ENCODE data around the gene ACSF3.
"Not testable (repeated sequence)": the region's sequence is repeated elsewhere in the genome, so short reads cannot be mapped to it uniquely, and the experiment has no call there.

The ACSF3 gene

GRCh38 chr16:89165681-89165979 is 72.0 kb downstream of the ACSF3 start:
- DNase-seq, result not testable (repeated sequence)

DNA sequence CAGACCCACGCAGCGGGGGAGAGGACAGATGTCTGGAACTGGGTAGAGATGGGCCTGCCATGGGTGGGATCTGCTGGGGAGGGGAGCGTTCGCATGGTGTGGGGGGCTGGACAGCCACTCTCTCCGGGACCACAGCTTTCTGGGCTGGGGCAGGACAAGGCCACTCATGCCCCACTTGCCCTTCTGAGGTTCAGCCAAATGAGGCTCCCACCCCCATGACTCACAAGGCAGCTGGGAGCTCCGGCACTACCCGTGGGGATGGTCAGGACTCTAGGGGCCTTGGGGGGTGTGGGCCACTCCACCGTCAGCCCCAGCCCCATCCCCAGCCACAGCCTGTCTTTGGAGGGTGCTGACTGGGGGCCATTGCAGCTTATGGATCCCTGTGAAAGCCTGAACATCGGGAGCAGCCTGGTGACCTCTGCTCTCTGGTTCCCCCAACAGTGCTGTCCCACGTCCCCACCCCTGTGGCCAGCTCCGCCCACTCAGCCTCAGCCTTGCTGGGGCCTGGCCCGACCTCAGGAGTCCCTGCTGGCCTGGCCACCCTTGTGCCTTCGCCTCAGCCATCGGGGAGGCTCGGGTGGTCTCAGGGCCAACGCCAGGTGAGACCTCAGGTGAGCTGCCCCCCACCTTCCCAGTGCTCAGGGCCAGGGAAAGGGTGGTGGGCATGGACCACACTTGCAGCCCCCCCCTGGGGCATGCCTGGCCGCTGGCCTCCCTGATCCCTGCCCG is 73.2 kb downstream of the ACSF3 start:
- DNase-seq, result no peak

GRCh38 chr16:89167425-89167941 is 73.8 kb downstream of the ACSF3 start:
- peak; percentile 73 for DNase-seq

GRCh38 chr16:89168381-89169189 is 74.9 kb downstream of the ACSF3 start:
- DNase-seq, result no peak

DNA sequence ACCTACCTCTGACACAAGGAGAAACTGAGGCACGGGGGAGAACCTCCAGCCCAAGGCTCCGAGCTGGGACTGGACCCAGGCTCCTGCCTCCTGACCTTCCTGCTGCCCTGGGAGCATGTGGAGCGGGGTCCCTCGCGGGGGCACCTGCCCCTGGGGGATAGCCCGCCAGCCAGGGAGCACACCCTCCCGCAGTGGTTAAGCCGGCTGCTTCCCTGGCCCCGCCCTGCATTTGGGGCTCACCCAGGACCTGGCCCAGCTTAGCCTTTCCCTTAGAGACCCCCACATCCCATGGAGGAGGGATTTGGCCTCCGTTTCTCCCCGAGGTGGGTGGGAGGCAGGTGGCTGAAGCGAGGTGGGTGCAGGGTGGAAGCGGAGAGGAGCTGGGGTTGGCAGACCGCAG is 76.1 kb downstream of the ACSF3 start:
- no peak for DNase-seq

GRCh38 chr16:89170346-89171215 is 76.9 kb downstream of the ACSF3 start:
- peak; percentile 71 for DNase-seq

- DNase-seq, result peak; percentile 91
Measured at GRCh38 chr16:89171216-89172170, 77.8 kb downstream of the ACSF3 start, which contains the start of gene CDH15. Gene CDH15 (plus strand): TSS chr16:89171748. CDS start chr16:89171832, 84 bp downstream.

DNA sequence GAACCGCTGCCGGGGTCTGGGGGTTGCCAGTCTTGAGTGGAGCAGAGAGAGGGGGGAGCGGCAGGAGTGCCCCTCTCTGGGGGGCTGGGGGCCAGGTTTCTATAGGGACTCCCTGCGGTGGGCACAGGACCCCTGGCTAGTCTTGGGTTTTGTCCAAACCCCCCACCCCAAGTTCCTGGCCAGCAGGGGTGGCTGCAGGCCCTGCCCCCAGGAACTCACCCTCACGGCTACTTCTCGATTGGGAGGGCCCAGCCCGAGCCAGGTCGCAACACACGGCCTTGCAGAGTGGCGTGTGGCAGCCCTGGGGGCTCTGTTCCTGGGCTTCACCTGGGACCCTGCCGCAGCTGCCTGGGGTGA is 78.5 kb downstream of the ACSF3 start:
- no peak for DNase-seq

- no peak for DNase-seq
Measured at GRCh38 chr16:89172528-89173173, 79.0 kb downstream of the ACSF3 start.

DNA sequence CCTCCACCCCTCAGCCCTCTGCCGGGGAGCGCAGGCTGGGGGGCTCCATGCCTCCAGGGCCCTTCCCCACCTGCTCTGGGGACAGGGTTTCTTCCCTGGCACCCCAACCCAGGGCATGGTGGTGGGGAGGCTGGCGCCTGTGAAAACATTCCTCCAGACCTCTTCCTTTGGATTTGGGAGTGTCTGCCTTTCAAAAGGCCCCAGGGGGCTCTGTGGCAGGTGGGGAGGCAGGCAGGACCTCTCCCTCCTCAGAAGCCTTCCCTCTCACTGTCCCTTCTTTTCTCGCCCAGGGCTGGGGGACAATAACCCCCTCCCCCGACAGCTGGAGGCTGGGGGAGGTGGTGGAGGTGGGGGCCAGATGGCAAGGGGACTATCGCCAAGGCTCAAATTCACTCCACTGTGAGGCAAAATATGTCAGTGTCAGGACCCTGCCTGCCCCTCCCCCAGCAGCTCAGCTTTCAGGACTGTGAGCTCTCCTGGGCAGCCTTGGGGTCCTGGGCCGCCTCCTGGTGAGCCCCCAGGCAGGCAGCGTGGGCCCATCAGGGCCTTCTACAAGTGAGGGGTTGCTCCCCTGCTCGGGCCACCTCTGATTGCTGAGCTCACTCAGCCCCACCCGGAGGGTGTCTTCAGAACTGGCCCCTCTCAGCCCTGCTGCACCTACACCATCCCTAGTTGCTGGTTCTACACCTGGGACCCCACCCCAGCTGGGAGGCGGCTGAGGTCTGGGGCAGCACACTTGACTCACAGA is 79.7 kb downstream of the ACSF3 start:
- no peak for DNase-seq

GRCh38 chr16:89174055-89174827 is 80.6 kb downstream of the ACSF3 start:
- DNase-seq, result no peak

DNA sequence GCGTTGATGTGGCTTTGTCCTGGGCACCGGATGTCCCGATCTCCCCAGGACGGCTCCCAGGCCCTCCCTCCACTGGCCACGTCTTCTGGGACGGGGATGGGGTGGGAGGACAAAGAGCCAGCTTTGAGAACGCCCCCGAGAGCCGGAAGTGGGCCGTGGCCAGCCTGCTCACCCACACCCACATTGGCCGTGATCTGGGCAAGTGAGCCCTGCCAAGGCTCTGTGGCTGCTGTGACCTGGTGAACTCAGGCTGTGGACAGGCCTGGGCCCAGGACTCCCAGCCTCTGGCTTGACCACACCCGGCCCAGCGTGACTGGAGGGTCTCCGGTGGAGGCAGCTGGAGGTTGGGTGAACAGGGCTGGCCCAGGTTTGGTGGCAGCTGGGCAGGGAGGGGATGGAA is 81.2 kb downstream of the ACSF3 start:
- no peak for DNase-seq

- DNase-seq, result no peak
Measured at GRCh38 chr16:89175280-89176146, 81.9 kb downstream of the ACSF3 start.

DNA sequence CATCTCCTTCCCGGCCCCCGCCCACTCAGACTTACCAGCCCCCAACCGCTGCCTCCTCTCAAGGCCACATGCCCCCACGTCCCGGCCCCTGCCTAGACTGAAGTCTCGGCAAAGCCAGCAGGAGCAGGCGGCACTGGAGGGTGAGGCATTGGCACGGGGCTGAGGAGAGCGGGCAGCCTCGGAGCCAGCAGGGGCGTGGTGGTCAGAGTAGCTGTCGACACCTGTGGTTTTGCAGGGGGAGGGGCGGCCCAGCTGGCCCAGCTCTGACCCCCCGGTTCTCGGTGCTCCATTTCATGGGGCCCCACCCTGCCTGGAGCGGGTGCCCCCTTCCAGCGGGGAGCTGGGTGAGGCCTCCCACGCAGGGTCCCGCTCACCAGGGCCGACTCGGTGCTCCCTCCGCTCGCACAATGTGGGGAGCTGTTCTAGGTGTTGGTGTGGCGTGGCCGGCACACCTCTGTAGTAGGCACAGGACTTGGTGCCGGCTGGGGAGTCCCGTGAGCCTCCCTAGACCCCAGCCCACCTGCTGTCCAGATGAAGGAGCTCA is 82.6 kb downstream of the ACSF3 start:
- DNase-seq, result no peak

DNA sequence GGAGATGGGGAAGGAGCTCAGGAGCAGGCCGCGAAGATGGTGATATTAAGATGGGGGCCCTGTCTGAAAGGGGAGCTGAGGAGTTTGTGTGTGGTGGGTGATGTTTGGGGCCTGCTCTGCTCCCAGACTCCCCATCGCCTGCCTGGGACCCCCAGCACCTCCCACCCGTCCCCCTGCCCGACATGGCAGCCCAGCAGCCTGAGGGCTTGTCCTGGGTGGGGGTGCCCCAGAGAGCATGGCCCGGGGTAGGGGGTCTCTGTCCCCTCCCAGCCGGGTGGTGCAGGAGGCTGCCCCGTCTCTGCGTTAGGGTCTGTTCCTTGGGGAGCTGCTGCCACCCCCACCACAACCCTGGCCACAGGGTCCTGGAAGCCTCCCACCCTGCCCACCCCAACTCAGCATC is 83.1 kb downstream of the ACSF3 start:
- no peak for DNase-seq

DNA sequence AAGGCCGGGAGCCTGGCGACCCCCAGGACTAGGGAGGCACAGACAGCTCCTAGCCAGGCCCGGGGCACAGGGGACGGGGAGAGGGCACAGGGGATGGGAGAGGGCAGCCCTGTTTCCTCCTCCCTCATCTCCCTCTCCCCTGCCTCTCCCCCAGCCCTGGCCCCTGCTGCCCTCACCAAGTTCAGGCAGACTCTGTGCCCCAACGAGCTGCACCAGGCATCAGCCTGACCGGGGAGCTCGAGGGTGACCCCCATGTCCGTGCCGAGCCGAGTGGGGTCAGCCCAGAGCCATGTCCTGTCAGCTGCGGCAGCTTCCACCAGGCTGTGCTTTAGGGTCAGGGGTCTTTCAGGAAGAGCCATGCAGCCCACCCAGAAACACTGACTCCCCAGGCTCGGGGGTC is 83.8 kb downstream of the ACSF3 start:
- DNase-seq, result no peak

GRCh38 chr16:89178453-89179147 is 84.9 kb downstream of the ACSF3 start:
- no peak for DNase-seq

DNA sequence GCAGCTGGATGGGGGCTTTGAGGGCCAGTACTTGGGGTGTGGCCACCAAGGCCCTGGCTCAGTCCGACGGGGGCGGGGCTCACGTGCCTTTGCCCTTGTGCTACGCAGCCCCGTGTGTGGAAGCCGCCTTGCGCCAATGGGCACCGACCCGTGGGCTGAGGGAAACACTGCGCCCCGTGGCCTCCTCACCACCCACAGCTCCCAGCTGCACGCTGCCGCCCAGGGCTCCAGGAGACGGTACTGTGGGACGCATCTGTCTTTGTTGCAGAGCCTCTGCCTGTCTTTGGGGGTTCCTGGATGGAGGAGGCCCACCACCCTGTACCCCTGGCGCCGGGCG is 85.5 kb downstream of the ACSF3 start:
- DNase-seq, result no peak

Data from NCI-H146 (cell line).